Liver (tissue), 3 donors: Measurements from ENCODE around the gene ARFGAP1.

ENCODE experiments used
- FOXA1 ChIP-seq: IDR thresholded peaks from 2 replicates; pipeline ENCODE4 v1.6.1; 2016; ENCODE audit warnings: antibody characterized with exemption
- GABPA ChIP-seq, 2 donors: IDR thresholded peaks in 1 of 2; conservative IDR thresholded peaks in 1 of 2; 2 replicates each; pipeline ENCODE4 v1.6.1; 2016; ENCODE audit warnings: antibody characterized with exemption in 2 of 2, mild to moderate bottlenecking in 1 of 2, moderate library complexity in 1 of 2
- HNF4A ChIP-seq, 2 donors: conservative IDR thresholded peaks; 2 replicates each; pipeline ENCODE4 v1.6.1; 2016; ENCODE audit warnings: antibody characterized with exemption in 2 of 2, mild to moderate bottlenecking in 2 of 2
- RAD21 ChIP-seq, 2 donors: IDR thresholded peaks; 2 replicates each; pipeline ENCODE4 v1.6.1; 2016; ENCODE audit warnings: antibody characterized with exemption in 2 of 2, mild to moderate bottlenecking in 2 of 2
- RXRA ChIP-seq, 2 donors: IDR thresholded peaks; 2 replicates each; pipeline ENCODE4 v1.6.1; 2017 to 2018; ENCODE audit warnings: antibody characterized with exemption in 2 of 2, mild to moderate bottlenecking in 1 of 2
- SP1 ChIP-seq: IDR thresholded peaks from 2 replicates; pipeline ENCODE4 v1.6.1; 2018; ENCODE audit warnings: antibody characterized with exemption, mild to moderate bottlenecking
- TAF1 ChIP-seq: conservative IDR thresholded peaks from 2 replicates; pipeline ENCODE4 v1.6.1; 2016; ENCODE audit warnings: antibody characterized with exemption, mild to moderate bottlenecking
- TF ChIP-seq, protein P1 (sequence below): fragments of 150-350 bp; IDR thresholded peaks from 2 replicates; pipeline ENCODE4 v1.5.1; 2017; ENCODE audit warnings: improper control_type of control experiment, low read depth, low read length; ENCODE audit not compliant: missing input control
- TF ChIP-seq, protein P2 (sequence below): IDR thresholded peaks from 2 replicates; pipeline ENCODE4 v1.6.1; 2016; ENCODE audit warnings: antibody characterized with exemption
- TF ChIP-seq, protein P3 (sequence below): IDR thresholded peaks from 2 replicates; pipeline ENCODE4 v1.6.1; 2016; ENCODE audit warnings: antibody characterized with exemption, mild to moderate bottlenecking
- TF ChIP-seq, protein P4 (sequence below): IDR thresholded peaks from 2 replicates; pipeline ENCODE4 v1.6.1; 2016; ENCODE audit warnings: antibody characterized with exemption
- donor health status: healthy.
- donor health status: healthy.

GRCh38 chr20:63223826-63224207 is 48.8 kb upstream of the ARFGAP1 start:
- TF ChIP-seq, protein P1, sequence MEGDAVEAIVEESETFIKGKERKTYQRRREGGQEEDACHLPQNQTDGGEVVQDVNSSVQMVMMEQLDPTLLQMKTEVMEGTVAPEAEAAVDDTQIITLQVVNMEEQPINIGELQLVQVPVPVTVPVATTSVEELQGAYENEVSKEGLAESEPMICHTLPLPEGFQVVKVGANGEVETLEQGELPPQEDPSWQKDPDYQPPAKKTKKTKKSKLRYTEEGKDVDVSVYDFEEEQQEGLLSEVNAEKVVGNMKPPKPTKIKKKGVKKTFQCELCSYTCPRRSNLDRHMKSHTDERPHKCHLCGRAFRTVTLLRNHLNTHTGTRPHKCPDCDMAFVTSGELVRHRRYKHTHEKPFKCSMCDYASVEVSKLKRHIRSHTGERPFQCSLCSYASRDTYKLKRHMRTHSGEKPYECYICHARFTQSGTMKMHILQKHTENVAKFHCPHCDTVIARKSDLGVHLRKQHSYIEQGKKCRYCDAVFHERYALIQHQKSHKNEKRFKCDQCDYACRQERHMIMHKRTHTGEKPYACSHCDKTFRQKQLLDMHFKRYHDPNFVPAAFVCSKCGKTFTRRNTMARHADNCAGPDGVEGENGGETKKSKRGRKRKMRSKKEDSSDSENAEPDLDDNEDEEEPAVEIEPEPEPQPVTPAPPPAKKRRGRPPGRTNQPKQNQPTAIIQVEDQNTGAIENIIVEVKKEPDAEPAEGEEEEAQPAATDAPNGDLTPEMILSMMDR, result no peak
- TF ChIP-seq RXRA (IDR thresholded peaks at IDR 0.05) (no peak), RAD21 (IDR thresholded peaks at IDR 0.05) (no peak), SP1 (no peak), FOXA1 (no peak), GABPA (IDR thresholded peaks at IDR 0.05 in 1 of 2, conservative IDR thresholded peaks at IDR 0.05 in 1 of 2) (no peak), TAF1 (no peak), HNF4A (conservative IDR thresholded peaks at IDR 0.05) (no peak)
- TF ChIP-seq, protein P2, sequence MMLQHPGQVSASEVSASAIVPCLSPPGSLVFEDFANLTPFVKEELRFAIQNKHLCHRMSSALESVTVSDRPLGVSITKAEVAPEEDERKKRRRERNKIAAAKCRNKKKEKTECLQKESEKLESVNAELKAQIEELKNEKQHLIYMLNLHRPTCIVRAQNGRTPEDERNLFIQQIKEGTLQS, result no peak
- TF ChIP-seq, protein P3, sequence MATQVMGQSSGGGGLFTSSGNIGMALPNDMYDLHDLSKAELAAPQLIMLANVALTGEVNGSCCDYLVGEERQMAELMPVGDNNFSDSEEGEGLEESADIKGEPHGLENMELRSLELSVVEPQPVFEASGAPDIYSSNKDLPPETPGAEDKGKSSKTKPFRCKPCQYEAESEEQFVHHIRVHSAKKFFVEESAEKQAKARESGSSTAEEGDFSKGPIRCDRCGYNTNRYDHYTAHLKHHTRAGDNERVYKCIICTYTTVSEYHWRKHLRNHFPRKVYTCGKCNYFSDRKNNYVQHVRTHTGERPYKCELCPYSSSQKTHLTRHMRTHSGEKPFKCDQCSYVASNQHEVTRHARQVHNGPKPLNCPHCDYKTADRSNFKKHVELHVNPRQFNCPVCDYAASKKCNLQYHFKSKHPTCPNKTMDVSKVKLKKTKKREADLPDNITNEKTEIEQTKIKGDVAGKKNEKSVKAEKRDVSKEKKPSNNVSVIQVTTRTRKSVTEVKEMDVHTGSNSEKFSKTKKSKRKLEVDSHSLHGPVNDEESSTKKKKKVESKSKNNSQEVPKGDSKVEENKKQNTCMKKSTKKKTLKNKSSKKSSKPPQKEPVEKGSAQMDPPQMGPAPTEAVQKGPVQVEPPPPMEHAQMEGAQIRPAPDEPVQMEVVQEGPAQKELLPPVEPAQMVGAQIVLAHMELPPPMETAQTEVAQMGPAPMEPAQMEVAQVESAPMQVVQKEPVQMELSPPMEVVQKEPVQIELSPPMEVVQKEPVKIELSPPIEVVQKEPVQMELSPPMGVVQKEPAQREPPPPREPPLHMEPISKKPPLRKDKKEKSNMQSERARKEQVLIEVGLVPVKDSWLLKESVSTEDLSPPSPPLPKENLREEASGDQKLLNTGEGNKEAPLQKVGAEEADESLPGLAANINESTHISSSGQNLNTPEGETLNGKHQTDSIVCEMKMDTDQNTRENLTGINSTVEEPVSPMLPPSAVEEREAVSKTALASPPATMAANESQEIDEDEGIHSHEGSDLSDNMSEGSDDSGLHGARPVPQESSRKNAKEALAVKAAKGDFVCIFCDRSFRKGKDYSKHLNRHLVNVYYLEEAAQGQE, result no peak
- TF ChIP-seq, protein P4, sequence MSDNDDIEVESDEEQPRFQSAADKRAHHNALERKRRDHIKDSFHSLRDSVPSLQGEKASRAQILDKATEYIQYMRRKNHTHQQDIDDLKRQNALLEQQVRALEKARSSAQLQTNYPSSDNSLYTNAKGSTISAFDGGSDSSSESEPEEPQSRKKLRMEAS, result no peak
